Choroid plexus epithelial cell (primary cell): Measurements from ENCODE around the gene COL4A2.

Source experiments
- DNase-seq: peaks from one replicate; pipeline ENCODE4 v3.0.0-alpha.2; 2010; ENCODE audit warnings: low read depth
- H3K4me3 ChIP-seq: 2 replicates; pipeline ENCODE4 v1.5.1; 2011; ENCODE audit warnings: low read depth, mild to moderate bottlenecking, control low read depth, low read length, moderate library complexity
- TF ChIP-seq, protein P1 (sequence below): conservative IDR thresholded peaks from 2 replicates; pipeline ENCODE4 v1.5.1; 2011; ENCODE audit warnings: low read depth, mild to moderate bottlenecking, control low read depth, inconsistent platforms, low read length, moderate library complexity

Gene COL4A2

DNA sequence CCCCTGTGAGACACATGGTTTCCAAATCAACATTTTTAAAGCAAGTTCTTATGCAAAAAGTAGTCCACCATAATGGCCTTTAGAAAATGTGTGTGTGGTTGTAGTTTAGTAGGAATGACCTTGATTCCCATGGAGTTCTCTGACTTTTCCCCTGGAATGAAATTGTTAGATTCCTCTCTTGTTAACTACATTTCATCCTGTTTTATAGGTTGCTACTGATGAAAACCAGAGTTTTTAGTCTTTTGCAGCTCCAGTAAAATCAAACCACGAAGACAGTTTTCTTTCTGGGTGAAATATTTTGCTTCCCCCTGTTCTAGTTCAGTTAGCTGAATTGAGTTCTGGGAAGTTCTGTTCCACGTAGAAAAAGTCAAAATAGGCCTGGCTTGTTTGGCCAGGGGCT, 146.7 kb downstream of the COL4A2 start:
- no peak for DNase-seq
- TF ChIP-seq, protein P1, sequence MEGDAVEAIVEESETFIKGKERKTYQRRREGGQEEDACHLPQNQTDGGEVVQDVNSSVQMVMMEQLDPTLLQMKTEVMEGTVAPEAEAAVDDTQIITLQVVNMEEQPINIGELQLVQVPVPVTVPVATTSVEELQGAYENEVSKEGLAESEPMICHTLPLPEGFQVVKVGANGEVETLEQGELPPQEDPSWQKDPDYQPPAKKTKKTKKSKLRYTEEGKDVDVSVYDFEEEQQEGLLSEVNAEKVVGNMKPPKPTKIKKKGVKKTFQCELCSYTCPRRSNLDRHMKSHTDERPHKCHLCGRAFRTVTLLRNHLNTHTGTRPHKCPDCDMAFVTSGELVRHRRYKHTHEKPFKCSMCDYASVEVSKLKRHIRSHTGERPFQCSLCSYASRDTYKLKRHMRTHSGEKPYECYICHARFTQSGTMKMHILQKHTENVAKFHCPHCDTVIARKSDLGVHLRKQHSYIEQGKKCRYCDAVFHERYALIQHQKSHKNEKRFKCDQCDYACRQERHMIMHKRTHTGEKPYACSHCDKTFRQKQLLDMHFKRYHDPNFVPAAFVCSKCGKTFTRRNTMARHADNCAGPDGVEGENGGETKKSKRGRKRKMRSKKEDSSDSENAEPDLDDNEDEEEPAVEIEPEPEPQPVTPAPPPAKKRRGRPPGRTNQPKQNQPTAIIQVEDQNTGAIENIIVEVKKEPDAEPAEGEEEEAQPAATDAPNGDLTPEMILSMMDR = no peak
- no peak overlapping the region for H3K4me3 ChIP-seq

DNA sequence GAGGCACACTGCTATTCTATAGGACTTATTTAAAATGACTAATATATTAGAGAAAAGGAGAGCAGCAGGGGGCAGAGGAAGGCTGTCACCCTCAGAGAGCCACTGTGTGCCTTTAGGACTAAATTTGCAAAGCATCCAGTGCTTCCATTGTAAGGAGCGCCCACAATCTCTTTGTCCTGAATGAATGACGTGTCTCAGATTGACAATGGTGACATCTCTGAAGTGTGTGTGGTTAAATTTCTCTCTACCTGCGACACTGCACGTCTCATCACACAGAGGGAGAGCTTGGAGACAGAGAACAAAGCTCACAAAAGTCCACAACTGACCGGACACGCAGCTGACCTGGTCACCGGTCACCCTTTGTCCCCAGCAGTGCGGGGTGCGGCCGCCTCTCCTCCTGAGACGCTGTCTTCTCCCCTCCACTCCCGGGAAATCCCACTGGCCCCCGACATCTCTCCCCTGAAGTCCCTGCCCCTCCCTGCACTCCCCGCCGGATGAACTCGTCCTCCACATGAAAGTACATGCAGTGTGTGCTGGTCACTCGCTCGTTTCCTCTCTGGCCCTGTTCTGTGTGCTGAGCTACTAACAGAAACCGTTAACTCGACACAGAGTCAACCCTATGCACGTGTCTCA, 147.3 kb downstream of the COL4A2 start:
- no peak for DNase-seq
- H3K4me3 ChIP-seq = no peak overlapping the region
- TF ChIP-seq, protein P1 = no peak

DNA sequence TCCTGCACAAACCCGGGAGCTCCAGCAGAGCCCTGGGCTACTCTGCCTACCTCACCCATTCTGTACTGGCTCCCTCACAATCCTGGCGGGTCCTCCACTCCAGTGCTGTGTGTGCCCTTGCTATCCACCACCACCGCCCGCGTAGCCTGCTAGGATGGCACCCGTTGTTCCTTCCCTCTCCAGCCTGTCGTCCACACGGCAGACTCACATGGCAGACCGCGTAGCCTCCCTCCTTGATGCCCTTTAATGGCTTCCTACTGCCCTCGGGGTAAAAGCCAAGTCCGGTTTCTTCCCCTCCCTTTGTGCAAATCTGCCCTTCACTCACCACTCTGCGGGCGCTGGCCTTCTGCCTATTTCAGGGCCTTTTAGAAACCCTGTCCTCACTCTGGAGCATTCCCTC, 147.9 kb downstream of the COL4A2 start:
- H3K4me3 ChIP-seq = no peak overlapping the region
- DNase-seq = no peak
- TF ChIP-seq, protein P1 = no peak

- no peak overlapping the region for H3K4me3 ChIP-seq
- no peak for DNase-seq
- TF ChIP-seq, protein P1 = no peak
Measured at GRCh38 chr13:110455444-110455843, 148.4 kb downstream of the COL4A2 start.

- TF ChIP-seq, protein P1 = peak; percentile 82
- no peak overlapping the region for H3K4me3 ChIP-seq
- DNase-seq = peak; percentile 86
Measured at GRCh38 chr13:110455941-110456340, 148.9 kb downstream of the COL4A2 start.

GRCh38 chr13:110456550-110456949, 149.5 kb downstream of the COL4A2 start:
- no peak overlapping the region for H3K4me3 ChIP-seq
- TF ChIP-seq, protein P1 = no peak
- no peak for DNase-seq

GRCh38 chr13:110457361-110457760, 150.3 kb downstream of the COL4A2 start:
- DNase-seq = no peak
- TF ChIP-seq, protein P1 = no peak
- no peak overlapping the region for H3K4me3 ChIP-seq
